Loucy (cell line): Measurements from ENCODE around the gene AGAP1.

Experiments used
- H2AFZ ChIP-seq: fragments of 200-600 bp; sonication (generic); 2 replicates; pipeline ENCODE4 v1.6.0; 2016; ENCODE audit warnings: antibody characterized with exemption, mild to moderate bottlenecking, low read length, moderate library complexity
- H3F3A ChIP-seq: fragments of 200-600 bp; 2 replicates; pipeline ENCODE4 v1.6.0; 2016; ENCODE audit warnings: antibody characterized with exemption, low read depth, mild to moderate bottlenecking
- H3K27me3 ChIP-seq: fragments of 200-600 bp; sonication (generic); 2 replicates; pipeline ENCODE4 v1.6.1; 2014; ENCODE audit warnings: low read length, mild to moderate bottlenecking; ENCODE audit not compliant: insufficient read depth, poor library complexity, severe bottlenecking
- H3K36me3 ChIP-seq: fragments of 200-600 bp; sonication (generic); 2 replicates; pipeline ENCODE4 v1.6.1; 2016; ENCODE audit warnings: low read length; ENCODE audit not compliant: insufficient read depth
- H3K4me1 ChIP-seq: fragments of 200-600 bp; sonication (generic); 2 replicates; pipeline ENCODE4 v1.5.1; 2014; ENCODE audit warnings: low read length, mild to moderate bottlenecking; ENCODE audit not compliant: insufficient read depth, poor library complexity, severe bottlenecking
- H3K4me2 ChIP-seq: fragments of 200-600 bp; sonication (generic); 2 replicates; pipeline ENCODE4 v1.6.0; 2014; ENCODE audit warnings: antibody characterized with exemption, low read length, low read depth, mild to moderate bottlenecking; ENCODE audit not compliant: poor library complexity, severe bottlenecking
- H3K4me3 ChIP-seq: fragments of 200-600 bp; sonication (generic); 2 replicates; pipeline ENCODE4 v1.5.1; 2014; ENCODE audit warnings: low read length, mild to moderate bottlenecking, mixed read lengths; ENCODE audit not compliant: poor library complexity, severe bottlenecking
- H3K79me2 ChIP-seq: fragments of 200-600 bp; sonication (generic); 2 replicates; pipeline ENCODE4 v1.6.1; 2014; ENCODE audit warnings: low read length; ENCODE audit not compliant: insufficient read depth
- H3K9ac ChIP-seq: fragments of 200-600 bp; sonication (generic); 2 replicates; pipeline ENCODE4 v1.6.0; 2014; ENCODE audit warnings: mild to moderate bottlenecking, low read depth, low read length, moderate library complexity; ENCODE audit not compliant: poor library complexity, severe bottlenecking
- H3K9me2 ChIP-seq: fragments of 200-600 bp; sonication (generic); replicated peaks from 2 replicates; pipeline ENCODE4 v1.6.1; 2016; ENCODE audit warnings: low read depth, low read length, mixed read lengths
- H3K9me3 ChIP-seq: fragments of 200-600 bp; sonication (generic); 2 replicates; pipeline ENCODE4 v1.6.1; 2014; ENCODE audit warnings: mild to moderate bottlenecking, antibody characterized with exemption, low read length, low read depth; ENCODE audit not compliant: insufficient read depth
- H4K20me1 ChIP-seq: fragments of 200-600 bp; sonication (generic); 2 replicates; pipeline ENCODE4 v1.6.0; 2014; ENCODE audit warnings: antibody characterized with exemption, low read length, mild to moderate bottlenecking; ENCODE audit not compliant: insufficient read depth, poor library complexity, severe bottlenecking
- CTCF ChIP-seq: fragments of 200-600 bp; sonication (generic); conservative IDR thresholded peaks from 2 replicates; pipeline ENCODE4 v1.5.1; 2014; ENCODE audit warnings: mild to moderate bottlenecking, antibody characterized with exemption, low read length
- EZH2phosphoT487 ChIP-seq: fragments of 200-600 bp; IDR thresholded peaks from 2 replicates; pipeline ENCODE4 v1.6.1; 2018; ENCODE audit warnings: antibody characterized with exemption, mild to moderate bottlenecking, moderate library complexity, borderline replicate concordance

AGAP1 gene

GRCh38 chr2:235560345-235560744 lies 66.5 kb downstream of the AGAP1 start:
- Histone ChIP-seq H2AFZ (no peak overlapping the region), H4K20me1 (no peaks in the 10 kb centered on the region), H3K36me3 (no peaks in the 10 kb centered on the region), H3K9me3 (no peaks in the 10 kb centered on the region), H3K27me3 (no peaks in the 10 kb centered on the region), H3F3A (no peaks in the 10 kb centered on the region), H3K4me3 (no peak overlapping the region), H3K9ac (no peak overlapping the region), H3K79me2 (no peaks in the 10 kb centered on the region), H3K9me2 (no peaks in the 10 kb centered on the region), H3K4me1 (peaks cover 13% of the 10 kb centered on the region), H3K4me2 (no peak overlapping the region)
- no peak for TF ChIP-seq CTCF
- no peak for TF ChIP-seq EZH2phosphoT487

- H3K79me2 ChIP-seq, result no peaks in the 10 kb centered on the region
- H3K4me1 ChIP-seq, result peaks cover 13% of the 10 kb centered on the region
- H3F3A ChIP-seq, result no peaks in the 10 kb centered on the region
- H3K4me3 ChIP-seq, result no peak overlapping the region
- H3K27me3 ChIP-seq, result no peaks in the 10 kb centered on the region
- no peaks in the 10 kb centered on the region for H3K36me3 ChIP-seq
- TF ChIP-seq CTCF, result no peak
- no peak for TF ChIP-seq EZH2phosphoT487
- no peak overlapping the region for H2AFZ ChIP-seq
- H3K9me3 ChIP-seq, result no peaks in the 10 kb centered on the region
- H3K4me2 ChIP-seq, result no peak overlapping the region
- H3K9me2 ChIP-seq, result no peaks in the 10 kb centered on the region
- H3K9ac ChIP-seq, result no peak overlapping the region
- H4K20me1 ChIP-seq, result no peaks in the 10 kb centered on the region
Observed at GRCh38 chr2:235561450-235561849, 67.6 kb downstream of the AGAP1 start.

GRCh38 chr2:235562065-235562747 lies 68.4 kb downstream of the AGAP1 start:
- no peaks in the 10 kb centered on the region for H3K9me2 ChIP-seq
- H3K79me2 ChIP-seq, result no peaks in the 10 kb centered on the region
- H2AFZ ChIP-seq, result no peak overlapping the region
- H3K4me2 ChIP-seq, result no peak overlapping the region
- no peaks in the 10 kb centered on the region for H3K36me3 ChIP-seq
- no peak for TF ChIP-seq EZH2phosphoT487
- no peak for TF ChIP-seq CTCF
- peaks cover 17% of the 10 kb centered on the region for H3K4me1 ChIP-seq
- H4K20me1 ChIP-seq, result no peaks in the 10 kb centered on the region
- H3K4me3 ChIP-seq, result no peak overlapping the region
- no peaks in the 10 kb centered on the region for H3K27me3 ChIP-seq
- H3F3A ChIP-seq, result no peaks in the 10 kb centered on the region
- no peaks in the 10 kb centered on the region for H3K9me3 ChIP-seq
- H3K9ac ChIP-seq, result no peak overlapping the region
